ENCODE data around the gene ITGA3.

ITGA3 gene

DNA sequence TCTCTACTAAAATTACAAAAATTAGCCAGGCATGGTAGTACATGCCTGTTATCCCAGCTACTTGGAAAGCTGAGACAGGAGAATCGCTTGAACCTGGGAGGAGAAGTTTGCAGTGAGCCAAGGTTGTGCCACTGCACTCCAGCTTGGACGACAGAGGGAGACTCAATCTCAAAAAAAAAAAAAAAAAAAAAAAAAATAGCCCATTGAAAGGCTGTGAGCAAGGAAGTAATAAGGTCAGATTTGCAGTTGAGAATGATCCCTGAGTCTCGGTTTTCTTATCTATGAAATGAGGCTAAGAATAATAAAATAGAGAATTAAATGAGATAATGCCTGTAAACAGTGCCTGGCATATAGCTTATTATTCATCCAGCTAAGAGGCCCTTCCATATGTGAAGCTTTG, 37.9 kb downstream of the ITGA3 start:
- no peak for DNase-seq (ENCODE audit: low read depth in 2 of 2)

DNA sequence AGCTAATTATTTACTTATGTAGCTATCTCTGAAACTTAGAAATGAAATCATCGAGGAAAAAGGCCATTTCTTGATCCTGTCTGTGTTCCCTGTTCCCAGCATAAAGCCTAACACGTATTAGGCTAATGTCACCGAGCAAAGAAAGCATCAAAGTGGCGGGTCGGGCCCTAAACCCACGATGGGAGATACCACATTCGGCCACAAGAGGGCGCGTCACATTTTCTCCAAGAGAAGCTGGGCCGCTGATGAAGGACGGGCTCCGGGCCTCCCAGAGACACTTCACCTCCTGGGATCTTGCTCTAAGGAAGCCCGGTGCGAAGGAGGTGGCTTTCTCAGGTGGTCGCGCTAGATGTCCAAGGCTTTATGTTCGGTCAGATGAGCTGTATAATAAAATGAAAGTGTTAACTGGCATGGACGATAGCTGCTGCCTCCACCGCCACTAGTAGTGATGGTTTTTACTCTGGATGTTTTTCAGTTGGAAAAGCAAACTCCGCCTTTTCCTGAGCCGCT, 38.4 kb downstream of the ITGA3 start:
- DNase-seq (ENCODE audit: low read depth in 2 of 2): peak; percentile 67 to 68

DNA sequence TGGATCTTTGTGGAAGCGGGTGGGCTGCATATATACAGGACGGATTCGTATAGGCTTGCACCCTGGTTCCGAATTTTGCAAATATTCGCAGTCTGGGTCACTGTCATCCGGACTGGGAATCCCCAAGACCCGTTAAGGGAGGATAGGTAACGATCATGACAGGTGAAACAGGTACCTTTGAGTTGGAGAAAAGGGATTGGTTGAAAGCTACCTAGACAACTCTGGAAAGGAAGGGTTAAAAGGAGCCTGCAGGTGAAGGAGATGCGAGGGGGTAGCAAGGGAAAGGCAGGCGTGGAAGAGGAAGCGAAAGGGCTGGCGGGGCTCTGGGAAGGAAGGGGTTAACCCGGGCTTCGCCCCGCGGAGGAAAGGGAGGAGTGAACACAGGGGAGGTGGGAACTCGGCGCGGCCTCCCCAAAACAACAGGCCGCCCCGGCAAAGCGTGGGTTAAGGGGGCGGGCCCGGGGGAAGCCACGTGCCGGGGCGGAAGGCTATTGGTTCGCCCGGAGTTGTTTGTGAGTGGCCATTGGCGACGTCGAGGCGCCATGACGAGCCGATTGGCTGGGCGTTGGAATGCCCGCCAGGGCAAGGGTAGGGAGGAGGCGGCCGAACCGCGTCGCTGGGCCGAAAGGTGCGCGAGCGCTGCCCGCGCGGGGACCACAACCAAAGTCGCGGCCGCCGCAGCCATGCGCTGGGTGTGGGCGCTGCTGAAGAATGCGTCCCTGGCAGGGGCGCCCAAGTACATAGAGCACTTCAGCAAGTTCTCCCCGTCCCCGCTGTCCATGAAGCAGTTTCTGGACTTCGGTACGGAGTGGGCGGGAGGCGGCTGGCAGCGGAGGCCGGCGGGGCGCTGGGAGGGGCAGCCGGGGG, 39.1 kb downstream of the ITGA3 start, which contains the start of gene PDK2:
PDK2 (plus strand) TSS at position 599 of the 867 bp plus-strand sequence; CDS start at position 684, 85 bp downstream.
- DNase-seq (ENCODE audit: low read depth in 2 of 2): peak; percentile 91 to 92

DNA sequence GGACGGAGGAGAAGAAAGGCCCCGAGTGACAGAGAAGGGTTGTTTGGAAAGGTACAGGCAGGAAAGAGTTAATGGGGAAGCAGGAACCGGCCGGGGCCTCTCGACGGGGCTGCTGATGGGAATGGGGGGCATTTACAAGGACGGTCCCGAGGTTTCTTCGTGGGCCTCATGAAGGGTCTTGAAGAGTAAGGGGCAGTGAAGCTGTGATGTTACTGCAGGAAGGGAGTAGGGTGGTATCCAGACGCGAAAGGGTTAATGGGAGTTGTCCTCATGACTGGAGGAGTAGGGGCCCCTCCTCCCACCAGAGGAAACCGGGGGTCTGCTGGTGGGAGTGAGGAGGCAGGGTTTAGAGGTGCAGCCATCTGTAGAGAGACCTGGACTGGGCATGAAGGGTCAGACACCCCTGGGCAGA, 39.7 kb downstream of the ITGA3 start:
- no peak for DNase-seq (ENCODE audit: low read depth in 2 of 2)

DNA sequence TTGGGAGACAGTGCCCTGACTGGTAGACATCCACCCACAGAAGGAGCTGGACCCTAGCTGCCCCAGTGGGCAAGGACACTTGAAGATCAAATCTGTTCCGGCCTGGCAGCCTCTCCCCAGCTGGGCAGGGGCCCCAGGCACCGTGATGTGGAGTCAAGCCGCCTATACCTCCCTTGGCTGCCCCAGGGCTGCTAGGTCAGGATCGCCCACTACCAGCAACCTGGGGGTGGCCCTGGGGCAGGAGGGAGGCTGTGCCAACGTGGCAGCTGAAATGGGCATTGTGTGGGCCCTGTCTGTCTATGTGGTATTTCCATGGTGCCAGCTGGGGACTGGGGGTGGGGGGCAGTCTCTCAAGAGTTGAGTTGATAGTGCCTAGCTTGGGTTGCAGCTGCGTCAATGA, 40.2 kb downstream of the ITGA3 start:
- no peak for DNase-seq (ENCODE audit: low read depth in 2 of 2)

DNA sequence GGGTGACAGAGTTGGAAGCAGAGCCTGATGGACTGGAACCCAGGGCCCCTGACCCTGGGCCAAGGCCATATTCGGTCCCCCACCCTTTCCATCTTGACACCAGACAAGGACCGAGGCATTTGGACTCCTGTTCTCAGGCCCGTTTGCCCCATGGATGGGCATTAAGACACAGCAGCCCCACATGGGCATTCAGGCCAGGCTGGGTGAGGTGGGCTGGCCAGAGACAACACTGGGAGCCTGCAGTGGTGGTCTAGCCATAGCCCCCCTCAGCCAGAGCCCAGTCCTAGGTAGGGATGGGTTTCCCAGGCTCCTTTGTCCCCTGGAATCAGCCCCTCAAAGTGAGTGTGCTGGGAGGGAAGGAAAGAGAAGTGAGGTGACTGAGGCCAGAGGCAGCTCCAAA, 40.8 kb downstream of the ITGA3 start:
- no peak for DNase-seq (ENCODE audit: low read depth in 2 of 2)

DNA sequence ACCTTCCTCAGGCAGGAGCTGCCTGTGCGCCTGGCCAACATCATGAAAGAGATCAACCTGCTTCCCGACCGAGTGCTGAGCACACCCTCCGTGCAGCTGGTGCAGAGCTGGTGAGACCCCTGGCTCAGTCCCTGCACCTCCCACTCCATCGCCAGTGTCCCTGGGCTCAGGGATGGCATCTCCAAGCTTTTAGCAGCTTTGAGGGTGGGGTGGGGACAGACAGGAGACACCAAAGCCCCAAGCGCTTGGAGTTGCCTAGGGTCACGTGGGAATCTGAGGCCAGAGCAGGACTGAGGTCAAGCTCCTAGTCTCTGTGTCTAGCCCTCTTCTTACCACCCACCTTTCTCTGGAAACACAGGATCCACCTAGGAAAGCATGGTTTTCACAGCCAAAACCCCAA, 41.5 kb downstream of the ITGA3 start:
- DNase-seq (ENCODE audit: low read depth in 2 of 2): no peak

DNA sequence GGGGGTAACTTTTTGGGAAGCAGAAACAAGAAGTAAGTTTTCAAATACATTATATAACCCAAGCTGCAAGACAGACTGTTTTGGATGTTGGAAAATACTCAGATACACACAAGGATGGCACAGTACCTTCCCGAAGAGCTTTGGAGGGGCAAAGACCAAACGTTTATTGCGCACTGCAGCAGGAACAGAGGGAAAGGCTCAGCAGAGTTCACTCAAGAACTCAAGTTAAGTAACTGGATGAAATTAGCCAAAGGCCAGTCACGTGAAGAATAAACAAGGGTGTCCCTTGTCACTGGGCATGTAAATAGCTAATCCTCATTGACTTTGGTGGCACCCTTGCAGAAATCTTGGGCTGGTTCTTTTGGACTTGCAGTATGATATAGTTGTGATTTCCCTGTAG, 42.0 kb downstream of the ITGA3 start:
- no peak for DNase-seq (ENCODE audit: low read depth in 2 of 2)

DNA sequence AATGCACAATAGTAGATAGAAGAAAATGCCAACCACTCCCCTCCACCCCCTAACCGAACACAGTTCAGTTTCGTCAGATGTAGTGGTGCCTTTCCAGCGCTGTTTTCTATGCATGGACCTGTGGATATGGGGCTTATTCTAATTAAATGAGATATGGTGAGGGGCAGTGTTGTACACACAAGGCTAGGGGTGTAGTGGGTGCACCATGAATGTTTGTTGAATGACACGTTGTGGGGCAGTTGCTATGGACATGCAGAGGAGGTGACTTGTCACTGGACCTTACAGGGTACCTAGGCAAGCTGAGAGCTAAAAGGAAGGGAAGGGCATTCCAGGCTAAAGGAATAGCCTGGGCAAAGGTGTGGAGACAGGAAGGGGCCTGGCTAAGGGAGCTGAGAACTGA, 42.7 kb downstream of the ITGA3 start:
- DNase-seq (ENCODE audit: low read depth in 2 of 2): no peak

DNA sequence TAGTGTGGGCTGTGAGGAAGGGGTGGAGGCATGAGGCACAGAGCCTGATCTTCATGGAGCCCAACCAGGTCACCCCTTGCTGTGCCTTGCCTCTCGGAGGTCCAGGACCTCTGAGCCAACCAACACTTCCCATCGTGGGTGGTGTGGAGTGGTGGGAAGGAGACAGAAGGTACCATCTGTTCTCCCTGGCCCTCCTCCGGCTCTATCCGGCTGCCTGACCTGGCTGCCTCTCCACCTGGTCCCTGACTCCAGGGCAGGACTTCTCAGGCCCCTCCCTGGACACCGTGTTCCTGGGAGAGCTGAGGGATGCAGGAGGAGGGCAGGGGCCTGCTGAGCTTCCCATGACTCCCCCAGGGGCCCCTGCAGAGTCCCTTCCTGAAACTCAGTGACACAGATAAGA, 43.1 kb downstream of the ITGA3 start:
- DNase-seq (ENCODE audit: low read depth in 2 of 2): no peak

DNA sequence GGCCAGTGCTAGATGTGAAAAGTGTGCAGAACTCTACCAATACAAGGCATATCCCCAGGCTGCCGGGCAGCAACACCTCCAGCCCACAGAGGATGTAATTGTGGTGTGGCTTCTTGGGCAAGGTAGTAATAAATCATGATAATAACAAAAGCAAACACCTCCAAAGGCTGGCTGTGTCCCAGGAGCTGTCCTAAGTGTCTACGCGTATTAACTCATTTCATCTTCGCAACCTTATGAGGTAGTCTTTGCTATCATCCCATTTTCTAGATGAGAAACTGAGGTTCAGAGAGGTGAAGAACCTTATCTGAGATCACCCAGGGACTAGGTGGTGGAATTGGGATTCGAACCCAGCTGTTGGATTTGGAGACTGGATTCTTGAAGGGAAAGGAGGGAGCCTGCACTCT, 44.6 kb downstream of the ITGA3 start:
- no peak for DNase-seq (ENCODE audit: low read depth in 2 of 2)

DNA sequence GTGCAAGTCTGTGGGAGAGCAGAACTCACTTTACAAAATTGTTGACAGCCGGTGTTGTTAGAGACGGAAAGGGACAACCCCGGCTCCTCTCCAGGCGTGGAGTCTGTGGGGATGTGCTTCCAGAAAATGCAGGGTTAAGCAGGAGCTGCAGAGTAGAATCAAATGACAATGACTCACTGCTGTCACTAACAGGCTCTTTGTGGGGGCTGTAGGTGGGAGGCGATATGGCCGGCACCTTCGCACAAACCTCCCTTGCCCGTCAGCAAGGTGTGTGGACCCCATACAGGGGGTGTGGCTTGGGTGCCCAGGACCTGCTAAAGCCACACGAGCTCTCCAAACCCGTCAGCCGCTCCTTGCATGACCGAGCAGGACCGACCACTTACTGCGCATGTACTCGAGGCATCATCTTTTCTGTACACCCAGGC, 45.0 kb downstream of the ITGA3 start:
- no peak for DNase-seq (ENCODE audit: low read depth in 2 of 2)

DNA sequence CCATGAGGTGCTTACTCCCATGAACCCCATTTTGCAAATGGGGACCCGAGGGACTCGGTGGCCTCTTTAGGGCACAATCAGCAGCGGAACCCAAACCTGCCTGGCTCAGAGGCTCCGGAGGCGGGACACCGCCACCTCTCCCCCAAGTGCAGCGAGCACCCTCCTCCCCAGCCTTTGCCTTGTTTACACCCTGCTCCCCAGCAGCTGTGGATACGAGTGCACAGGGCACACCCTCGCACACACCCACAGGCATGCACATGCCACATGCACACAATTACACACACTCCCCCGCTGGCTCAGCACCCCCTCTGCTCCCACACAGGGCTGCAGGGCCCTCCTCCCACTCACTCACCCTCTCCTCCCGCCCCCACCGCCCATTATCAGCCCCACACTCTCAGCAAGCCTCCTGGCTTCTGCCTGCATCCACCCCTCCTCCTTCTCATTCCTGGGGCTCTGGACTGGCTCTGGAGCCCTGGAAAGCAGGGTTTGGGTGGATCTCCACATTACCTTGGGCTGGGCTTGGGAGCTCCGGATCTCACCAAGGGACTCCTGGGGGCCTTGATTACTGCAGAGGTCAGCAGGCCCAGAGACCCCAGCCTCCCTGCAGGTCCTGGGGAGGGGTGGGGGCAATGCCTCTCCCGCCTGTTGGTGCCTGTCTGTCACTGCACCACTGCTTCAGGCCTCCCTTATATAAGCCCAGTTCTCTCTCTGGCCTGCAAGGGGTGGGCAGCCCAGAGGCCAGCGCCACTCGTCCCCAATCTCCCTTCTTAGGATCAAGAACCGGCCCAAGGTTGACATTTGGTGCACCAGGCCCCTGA, 45.6 kb downstream of the ITGA3 start:
- peak; percentile 45 to 51 for DNase-seq (ENCODE audit: low read depth in 2 of 2)

DNA sequence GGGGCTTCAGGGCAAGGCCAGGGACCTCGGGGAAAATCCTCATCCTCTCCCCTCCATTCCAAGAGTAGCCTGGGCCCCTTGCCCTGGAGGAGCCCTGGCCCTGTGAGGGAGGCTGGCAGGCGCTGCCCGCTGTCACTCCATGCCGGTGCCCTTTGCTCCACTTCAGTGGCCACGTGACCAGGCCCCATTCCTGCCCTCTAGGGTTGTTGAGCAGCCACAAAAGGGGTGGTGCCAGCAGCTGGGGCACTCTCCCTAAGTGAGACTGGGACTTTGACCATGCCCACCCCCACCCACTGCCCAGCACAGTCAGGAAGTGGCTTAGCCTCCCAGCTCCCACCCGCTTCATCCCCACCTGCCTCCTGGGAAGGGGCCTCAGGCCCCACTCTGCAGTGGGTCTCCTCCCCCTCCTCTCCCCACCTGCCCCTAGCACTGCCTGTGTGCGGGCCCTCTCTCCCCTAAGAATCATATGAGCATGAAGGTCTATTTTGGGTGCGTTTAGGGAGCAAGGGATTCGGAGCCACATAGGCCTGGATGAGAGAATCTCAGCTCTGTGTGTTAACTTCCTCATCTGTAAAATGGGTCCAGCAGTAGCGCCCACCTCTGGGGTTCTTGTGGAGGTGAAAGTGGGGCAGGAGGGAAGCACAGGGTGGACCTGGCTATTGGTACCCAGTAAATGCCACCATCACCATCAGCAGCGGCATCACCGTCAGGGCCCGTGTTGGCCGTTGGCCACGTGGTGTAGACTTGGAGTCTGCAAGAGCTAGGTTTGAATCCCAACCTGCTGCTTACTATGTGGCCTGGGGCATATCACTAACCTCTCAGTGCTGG, 46.5 kb downstream of the ITGA3 start:
- no peak for DNase-seq (ENCODE audit: low read depth in 2 of 2)

DNA sequence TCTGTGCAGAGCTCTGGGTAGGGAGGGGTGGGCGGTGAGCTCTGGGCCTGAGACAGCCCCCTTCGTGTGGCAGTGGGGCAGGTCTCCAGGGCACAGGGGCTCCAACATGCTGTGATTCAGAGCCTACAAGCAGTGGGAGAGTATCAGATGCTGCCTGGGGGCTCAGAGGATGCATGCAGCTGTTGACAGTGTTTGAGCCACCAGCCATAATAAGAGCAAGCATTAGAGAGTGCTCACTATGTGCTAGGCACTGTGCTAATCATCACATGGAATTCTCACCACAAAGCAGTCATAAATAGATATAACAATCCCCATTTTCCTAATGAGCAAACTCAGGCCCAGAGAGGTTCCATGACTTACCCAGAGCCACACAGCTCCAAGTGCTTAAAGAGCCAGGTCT, 47.3 kb downstream of the ITGA3 start:
- no peak for DNase-seq (ENCODE audit: low read depth in 2 of 2)

DNA sequence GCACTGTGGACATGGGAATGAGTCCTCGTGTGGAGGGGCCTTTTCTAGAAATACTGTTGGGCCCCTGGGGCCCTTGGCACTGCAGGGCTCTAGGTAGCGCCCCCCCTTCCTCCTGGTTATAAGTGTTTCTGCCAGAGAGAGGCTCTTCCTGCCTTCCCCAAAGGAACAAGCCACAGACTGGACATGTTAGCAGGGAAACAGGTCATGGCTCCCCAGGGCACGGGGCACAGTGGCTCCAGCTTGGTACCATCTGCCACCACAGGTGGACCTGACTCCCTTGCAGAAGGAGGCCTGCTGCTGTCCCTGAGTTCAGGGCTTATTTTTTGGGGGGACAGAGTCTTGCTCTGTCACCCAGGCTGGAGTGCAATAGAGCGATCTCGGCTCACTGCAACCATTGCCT, 48.0 kb downstream of the ITGA3 start:
- DNase-seq (ENCODE audit: low read depth in 2 of 2): no peak

DNA sequence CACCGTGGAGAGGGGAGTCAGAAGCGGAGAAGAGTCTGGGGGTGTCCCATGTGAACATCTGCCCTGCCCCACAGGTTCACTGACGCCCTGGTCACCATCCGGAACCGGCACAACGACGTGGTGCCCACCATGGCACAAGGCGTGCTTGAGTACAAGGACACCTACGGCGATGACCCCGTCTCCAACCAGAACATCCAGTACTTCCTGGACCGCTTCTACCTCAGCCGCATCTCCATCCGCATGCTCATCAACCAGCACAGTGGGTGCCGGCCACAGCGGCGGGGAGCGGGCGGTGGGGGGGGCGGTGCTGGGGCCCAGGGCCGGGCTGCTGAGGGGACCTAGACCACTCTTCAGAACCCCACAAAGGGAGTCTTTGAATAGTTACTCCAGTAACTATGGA, 49.9 kb downstream of the ITGA3 start:
- DNase-seq (ENCODE audit: low read depth in 2 of 2): no peak

DNA sequence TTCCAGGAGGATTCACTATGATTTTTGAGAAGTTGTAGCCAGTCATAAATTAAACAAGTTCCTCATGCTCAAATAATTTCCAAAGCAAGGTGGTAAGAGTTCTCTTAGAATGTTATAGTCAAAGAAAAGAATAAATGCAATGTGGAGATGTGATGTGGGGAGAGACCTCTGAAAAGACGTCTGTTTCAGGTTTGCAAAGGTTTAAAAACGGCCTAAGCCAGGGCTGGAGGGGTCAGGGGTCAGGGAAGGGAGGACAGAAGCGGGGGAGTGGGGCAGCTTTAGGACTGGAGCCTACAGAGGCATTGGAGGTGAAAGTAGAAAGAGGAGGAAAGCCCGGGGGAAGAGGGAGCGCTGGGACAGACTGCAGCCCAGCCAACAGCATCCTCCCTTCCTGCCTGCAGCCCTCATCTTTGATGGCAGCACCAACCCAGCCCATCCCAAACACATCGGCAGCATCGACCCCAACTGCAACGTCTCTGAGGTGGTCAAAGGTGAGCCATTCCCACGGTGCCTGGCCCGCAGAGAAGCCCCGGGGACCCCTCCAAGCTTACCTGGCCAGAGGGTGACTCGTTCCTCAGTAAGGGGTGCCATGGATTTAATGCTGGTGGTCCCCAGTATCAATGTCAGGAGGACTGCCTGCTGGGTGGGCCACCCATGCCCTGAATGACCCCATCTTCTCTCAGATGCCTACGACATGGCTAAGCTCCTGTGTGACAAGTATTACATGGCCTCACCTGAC, 50.7 kb downstream of the ITGA3 start:
- DNase-seq (ENCODE audit: low read depth in 2 of 2): no peak

DNA sequence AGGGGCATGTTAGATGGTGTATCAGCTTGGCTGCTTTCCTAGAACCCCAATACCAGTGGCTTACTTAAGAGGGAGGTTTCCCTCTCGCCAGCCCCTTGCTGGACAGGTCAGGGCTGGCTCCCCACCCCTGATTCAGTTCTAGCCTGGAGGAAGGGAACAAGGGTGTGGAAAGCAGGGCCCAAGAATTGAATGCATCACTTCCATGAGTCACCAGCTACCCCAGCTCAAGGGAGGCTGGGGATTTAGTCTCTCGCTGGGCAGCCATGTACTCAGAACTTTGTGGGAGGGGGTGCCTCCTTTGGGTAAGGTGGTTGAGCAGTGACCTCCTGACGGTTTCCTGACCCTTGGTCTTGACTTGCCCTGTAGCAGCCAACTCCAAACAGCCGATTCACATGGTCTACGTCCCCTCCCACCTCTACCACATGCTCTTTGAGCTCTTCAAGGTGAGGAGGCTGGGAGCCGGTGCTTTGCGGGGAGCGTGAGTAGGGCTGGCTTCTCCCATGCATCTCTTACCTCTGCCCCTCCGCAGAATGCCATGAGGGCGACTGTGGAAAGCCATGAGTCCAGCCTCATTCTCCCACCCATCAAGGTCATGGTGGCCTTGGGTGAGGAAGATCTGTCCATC, 52.0 kb downstream of the ITGA3 start:
- DNase-seq (ENCODE audit: low read depth in 2 of 2): no peak

DNA sequence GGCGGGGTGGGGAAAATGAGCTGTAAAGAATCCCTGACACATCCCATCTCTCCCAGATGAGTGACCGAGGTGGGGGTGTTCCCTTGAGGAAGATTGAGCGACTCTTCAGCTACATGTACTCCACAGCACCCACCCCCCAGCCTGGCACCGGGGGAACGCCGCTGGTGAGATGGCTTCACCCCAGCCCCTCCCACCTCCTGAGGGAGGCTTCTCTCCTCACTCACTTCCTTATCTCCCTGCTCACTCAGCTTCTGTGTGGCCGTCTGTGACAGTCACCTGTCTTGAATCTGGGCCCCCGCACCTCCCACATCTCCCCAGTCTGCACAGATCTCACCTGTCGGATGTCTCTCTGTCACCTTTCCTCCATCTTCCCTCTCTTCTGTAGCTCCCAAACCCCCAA, 52.6 kb downstream of the ITGA3 start:
- DNase-seq (ENCODE audit: low read depth in 2 of 2): no peak

DNA sequence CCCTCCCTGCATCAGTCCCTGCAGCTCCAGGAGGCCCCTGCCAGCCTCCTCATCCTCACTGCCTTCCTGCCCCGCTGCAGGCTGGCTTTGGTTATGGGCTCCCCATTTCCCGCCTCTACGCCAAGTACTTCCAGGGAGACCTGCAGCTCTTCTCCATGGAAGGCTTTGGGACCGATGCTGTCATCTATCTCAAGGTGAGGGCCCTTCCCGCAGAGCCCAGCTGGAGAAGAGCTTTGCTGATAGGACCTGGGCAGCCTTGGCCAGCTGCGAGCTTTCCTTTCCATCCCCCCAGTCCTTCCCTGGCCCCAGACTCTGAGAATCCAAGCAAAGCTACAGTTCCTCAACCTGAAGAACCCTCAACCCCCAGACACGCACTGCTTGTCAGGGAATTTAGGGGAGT, 53.3 kb downstream of the ITGA3 start:
- DNase-seq (ENCODE audit: low read depth in 2 of 2): no peak

Measured in fibroblast of skin of left quadriceps (primary cell).